ENCODE data around the gene CNTNAP2. TPM values are rescaled to one million over a fixed set of nuclear protein-coding genes. Genes with fewer than 3 reads are reported as not detected.
A peak's percentile ranks its signal among the peaks of the same experiment; 100 is the strongest.

Gene CNTNAP2
- total and polyA plus RNA-seq, 4 donors = 41.3 to 127 (median 67.8) TPM

GRCh38 chr7:146414937-146415336, 298.3 kb downstream of the CNTNAP2 start:
- WGBS (ENCODE audit: insufficient coverage) = no CpG with 5 or more reads among the region's 2 CpGs
- no peaks in the 10 kb centered on the region for H3K4me1 ChIP-seq (ENCODE audit: control insufficient read depth, insufficient read depth, low read length)
- H3K27ac ChIP-seq (ENCODE audit: low read depth, low read length) = no peak overlapping the region
- H3K36me3 ChIP-seq (ENCODE audit: control insufficient read depth, insufficient read depth, low read length) = no peaks in the 10 kb centered on the region
- H3K4me3 ChIP-seq (ENCODE audit: low read depth, low read length) = no peak overlapping the region
- no peak for DNase-seq (ENCODE audit: low read depth in 4 of 6, low spot score in 6 of 6)
- no peaks in the 10 kb centered on the region for H3K27me3 ChIP-seq (ENCODE audit: control insufficient read depth, insufficient read depth, low read length)
- no peaks in the 10 kb centered on the region for H3K9me3 ChIP-seq (ENCODE audit: control insufficient read depth, insufficient read depth, low read length)

GRCh38 chr7:146417176-146417575, 300.6 kb downstream of the CNTNAP2 start:
- Histone ChIP-seq H3K4me3 (ENCODE audit: low read depth, low read length) (no peak overlapping the region), H3K9me3 (ENCODE audit: control insufficient read depth, insufficient read depth, low read length) (no peaks in the 10 kb centered on the region), H3K4me1 (ENCODE audit: control insufficient read depth, insufficient read depth, low read length) (no peaks in the 10 kb centered on the region), H3K27ac (ENCODE audit: low read depth, low read length) (no peak overlapping the region), H3K36me3 (ENCODE audit: control insufficient read depth, insufficient read depth, low read length) (no peaks in the 10 kb centered on the region), H3K27me3 (ENCODE audit: control insufficient read depth, insufficient read depth, low read length) (no peaks in the 10 kb centered on the region)
- DNase-seq (ENCODE audit: low read depth in 4 of 6, low spot score in 6 of 6) = peak in 2 of 6 donors; percentile 35 to 69

GRCh38 chr7:146423446-146423845, 306.8 kb downstream of the CNTNAP2 start:
- Histone ChIP-seq H3K27me3 (ENCODE audit: control insufficient read depth, insufficient read depth, low read length) (no peaks in the 10 kb centered on the region), H3K36me3 (ENCODE audit: control insufficient read depth, insufficient read depth, low read length) (no peaks in the 10 kb centered on the region), H3K27ac (ENCODE audit: low read depth, low read length) (no peak overlapping the region), H3K4me3 (ENCODE audit: low read depth, low read length) (no peak overlapping the region), H3K9me3 (ENCODE audit: control insufficient read depth, insufficient read depth, low read length) (no peaks in the 10 kb centered on the region), H3K4me1 (ENCODE audit: control insufficient read depth, insufficient read depth, low read length) (no peaks in the 10 kb centered on the region)
- DNase-seq (ENCODE audit: low read depth in 4 of 6, low spot score in 6 of 6) = no peak
- no CpG with 5 or more reads among the region's 1 CpG for WGBS (ENCODE audit: insufficient coverage)

GRCh38 chr7:146424084-146424483, 307.5 kb downstream of the CNTNAP2 start:
- no peaks in the 10 kb centered on the region for H3K36me3 ChIP-seq (ENCODE audit: control insufficient read depth, insufficient read depth, low read length)
- H3K4me3 ChIP-seq (ENCODE audit: low read depth, low read length) = no peak overlapping the region
- no peak overlapping the region for H3K27ac ChIP-seq (ENCODE audit: low read depth, low read length)
- 58% methylated on average over 2 of the region's 6 CpGs for WGBS (ENCODE audit: insufficient coverage)
- no peaks in the 10 kb centered on the region for H3K27me3 ChIP-seq (ENCODE audit: control insufficient read depth, insufficient read depth, low read length)
- no peaks in the 10 kb centered on the region for H3K4me1 ChIP-seq (ENCODE audit: control insufficient read depth, insufficient read depth, low read length)
- DNase-seq (ENCODE audit: low read depth in 4 of 6, low spot score in 6 of 6) = peak in 1 of 6 donors; percentile 53
- H3K9me3 ChIP-seq (ENCODE audit: control insufficient read depth, insufficient read depth, low read length) = no peaks in the 10 kb centered on the region

- Histone ChIP-seq H3K4me3 (ENCODE audit: low read depth, low read length) (no peak overlapping the region), H3K9me3 (ENCODE audit: control insufficient read depth, insufficient read depth, low read length) (no peaks in the 10 kb centered on the region), H3K27ac (ENCODE audit: low read depth, low read length) (no peak overlapping the region), H3K4me1 (ENCODE audit: control insufficient read depth, insufficient read depth, low read length) (no peaks in the 10 kb centered on the region), H3K36me3 (ENCODE audit: control insufficient read depth, insufficient read depth, low read length) (no peaks in the 10 kb centered on the region), H3K27me3 (ENCODE audit: control insufficient read depth, insufficient read depth, low read length) (no peaks in the 10 kb centered on the region)
- DNase-seq (ENCODE audit: low read depth in 4 of 6, low spot score in 6 of 6) = peak in 2 of 6 donors; percentile 39 to 67
- WGBS (ENCODE audit: insufficient coverage) = no CpG with 5 or more reads among the region's 3 CpGs
These were observed 316.9 kb downstream of the CNTNAP2 start for GRCh38 chr7:146433501-146433900.

- Histone ChIP-seq H3K27me3 (ENCODE audit: control insufficient read depth, insufficient read depth, low read length) (no peaks in the 10 kb centered on the region), H3K27ac (ENCODE audit: low read depth, low read length) (no peak overlapping the region), H3K36me3 (ENCODE audit: control insufficient read depth, insufficient read depth, low read length) (no peaks in the 10 kb centered on the region), H3K4me1 (ENCODE audit: control insufficient read depth, insufficient read depth, low read length) (no peaks in the 10 kb centered on the region), H3K9me3 (ENCODE audit: control insufficient read depth, insufficient read depth, low read length) (no peaks in the 10 kb centered on the region), H3K4me3 (ENCODE audit: low read depth, low read length) (no peak overlapping the region)
- DNase-seq (ENCODE audit: low read depth in 4 of 6, low spot score in 6 of 6) = no peak
- no CpG with 5 or more reads among the region's 9 CpGs for WGBS (ENCODE audit: insufficient coverage)
These were observed 326.5 kb downstream of the CNTNAP2 start for GRCh38 chr7:146443102-146443501.

- Histone ChIP-seq H3K27ac (ENCODE audit: low read depth, low read length) (no peak overlapping the region), H3K36me3 (ENCODE audit: control insufficient read depth, insufficient read depth, low read length) (no peaks in the 10 kb centered on the region), H3K4me1 (ENCODE audit: control insufficient read depth, insufficient read depth, low read length) (no peaks in the 10 kb centered on the region), H3K4me3 (ENCODE audit: low read depth, low read length) (no peak overlapping the region), H3K9me3 (ENCODE audit: control insufficient read depth, insufficient read depth, low read length) (peaks cover 2% of the 10 kb centered on the region), H3K27me3 (ENCODE audit: control insufficient read depth, insufficient read depth, low read length) (no peaks in the 10 kb centered on the region)
- no peak for DNase-seq (ENCODE audit: low read depth in 4 of 6, low spot score in 6 of 6)
- WGBS (ENCODE audit: insufficient coverage) = no CpG with 5 or more reads among the region's 4 CpGs
These were observed 333.0 kb downstream of the CNTNAP2 start for GRCh38 chr7:146449625-146450024.

- Histone ChIP-seq H3K4me1 (ENCODE audit: control insufficient read depth, insufficient read depth, low read length) (no peaks in the 10 kb centered on the region), H3K27me3 (ENCODE audit: control insufficient read depth, insufficient read depth, low read length) (no peaks in the 10 kb centered on the region), H3K9me3 (ENCODE audit: control insufficient read depth, insufficient read depth, low read length) (no peaks in the 10 kb centered on the region), H3K4me3 (ENCODE audit: low read depth, low read length) (no peak overlapping the region), H3K36me3 (ENCODE audit: control insufficient read depth, insufficient read depth, low read length) (no peaks in the 10 kb centered on the region), H3K27ac (ENCODE audit: low read depth, low read length) (no peak overlapping the region)
- WGBS (ENCODE audit: insufficient coverage) = no CpG with 5 or more reads among the region's 2 CpGs
- DNase-seq (ENCODE audit: low read depth in 4 of 6, low spot score in 6 of 6) = peak in 2 of 6 donors; percentile 23 to 80
These were observed 338.6 kb downstream of the CNTNAP2 start for GRCh38 chr7:146455091-146455655.

GRCh38 chr7:146479040-146479439, 362.4 kb downstream of the CNTNAP2 start:
- H3K27me3 ChIP-seq (ENCODE audit: control insufficient read depth, insufficient read depth, low read length) = no peaks in the 10 kb centered on the region
- no peak overlapping the region for H3K4me3 ChIP-seq (ENCODE audit: low read depth, low read length)
- no peaks in the 10 kb centered on the region for H3K36me3 ChIP-seq (ENCODE audit: control insufficient read depth, insufficient read depth, low read length)
- H3K4me1 ChIP-seq (ENCODE audit: control insufficient read depth, insufficient read depth, low read length) = no peaks in the 10 kb centered on the region
- H3K9me3 ChIP-seq (ENCODE audit: control insufficient read depth, insufficient read depth, low read length) = no peaks in the 10 kb centered on the region
- peak in 2 of 6 donors; percentile 1 to 36 for DNase-seq (ENCODE audit: low read depth in 4 of 6, low spot score in 6 of 6)
- H3K27ac ChIP-seq (ENCODE audit: low read depth, low read length) = no peak overlapping the region
- WGBS (ENCODE audit: insufficient coverage) = no CpG with 5 or more reads among the region's 2 CpGs

GRCh38 chr7:146486519-146486918, 369.9 kb downstream of the CNTNAP2 start:
- H3K4me3 ChIP-seq (ENCODE audit: low read depth, low read length) = no peak overlapping the region
- no peaks in the 10 kb centered on the region for H3K27me3 ChIP-seq (ENCODE audit: control insufficient read depth, insufficient read depth, low read length)
- WGBS (ENCODE audit: insufficient coverage) = 79% methylated on average over 2 of the region's 3 CpGs
- no peaks in the 10 kb centered on the region for H3K36me3 ChIP-seq (ENCODE audit: control insufficient read depth, insufficient read depth, low read length)
- peak in 2 of 6 donors; percentile 10 to 88 for DNase-seq (ENCODE audit: low read depth in 4 of 6, low spot score in 6 of 6)
- H3K27ac ChIP-seq (ENCODE audit: low read depth, low read length) = no peak overlapping the region
- H3K4me1 ChIP-seq (ENCODE audit: control insufficient read depth, insufficient read depth, low read length) = no peaks in the 10 kb centered on the region
- peaks cover 1% of the 10 kb centered on the region for H3K9me3 ChIP-seq (ENCODE audit: control insufficient read depth, insufficient read depth, low read length)
